H1 (cell line): ENCODE results near the gene HIBADH. TPM values are rescaled to one million over a fixed set of nuclear protein-coding genes. Genes with fewer than 3 reads are reported as not detected.

Experiments
- CTCF ChIA-PET: fragments of 300-600 bp; sonication (Branson Sonifier 250); formaldehyde crosslinking; loops from one replicate; lab custom pipeline; 2021; ENCODE audit not compliant: partially characterized antibody; lab: Charles Lee
- POLR2A ChIA-PET: fragments of 300-600 bp; sonication (Branson Sonifier 250); formaldehyde crosslinking; loops from one replicate; lab custom pipeline; 2021; ENCODE audit warnings: inconsistent platforms; ENCODE audit not compliant: partially characterized antibody; lab: Charles Lee
- DNase-seq, 2 experiments: peaks; one replicate each; pipeline versions ENCODE4 v3.0.0 to v3.0.0-alpha.2; 2010 to 2022; ENCODE audit warnings: low spot score in 2 of 2, low read depth in 1 of 2, mixed read lengths in 1 of 2
- FAIRE-seq: peaks from 2 replicates; lab custom pipeline; 2011; peaks lifted over from hg19 to GRCh38; lab: Jason Lieb, UNC
- H2AFZ ChIP-seq: 2 replicates; pipeline ENCODE4 v1.8.1; 2012; ENCODE audit warnings: low read length, inconsistent platforms
- H2AK5ac ChIP-seq: 2 replicates; pipeline ENCODE4 v1.6.1; 2013; ENCODE audit warnings: low read depth, low read length
- H2BK120ac ChIP-seq: replicated peaks from 2 replicates; pipeline ENCODE3; 2013; ENCODE audit warnings: low read depth, low read length, inconsistent platforms
- H2BK12ac ChIP-seq: 2 replicates; pipeline ENCODE4 v1.6.1; 2013; ENCODE audit warnings: low read depth, low read length
- H2BK15ac ChIP-seq: 2 replicates; pipeline ENCODE4 v1.6.1; 2013; ENCODE audit warnings: low read length
- H2BK20ac ChIP-seq: 2 replicates; pipeline ENCODE4 v1.6.1; 2013; ENCODE audit warnings: low read length
- H2BK5ac ChIP-seq: 2 replicates; pipeline ENCODE4 v1.6.1; 2013; ENCODE audit warnings: low read depth, low read length
- H3K14ac ChIP-seq: 2 replicates; pipeline ENCODE4 v1.6.1; 2013; ENCODE audit warnings: inconsistent platforms; ENCODE audit not compliant: insufficient read length
- H3K18ac ChIP-seq: 2 replicates; pipeline ENCODE4 v1.6.1; 2013; ENCODE audit warnings: low read length; ENCODE audit errors: extremely low read depth
- H3K23ac ChIP-seq: 2 replicates; pipeline ENCODE4 v1.6.1; 2013; ENCODE audit warnings: inconsistent platforms; ENCODE audit not compliant: insufficient read length
- H3K23me2 ChIP-seq: 2 replicates; pipeline ENCODE4 v1.6.1; 2013; ENCODE audit warnings: low read depth, low read length
- H3K27ac ChIP-seq: 2 replicates; pipeline ENCODE4 v1.6.1; 2011; ENCODE audit warnings: low read depth, low read length, inconsistent platforms
- H3K27me3 ChIP-seq, 4 experiments: replicated peaks in 1 of 4; 1 replicate in 1 of 4; 2 replicates in 3 of 4; pipeline versions ENCODE4 v1.6.1 to v1.8.1; 2011 to 2013; ENCODE audit warnings: low read length in 3 of 4, mild to moderate bottlenecking in 3 of 4, inconsistent platforms in 2 of 4, mixed read lengths in 2 of 4, moderate library complexity in 1 of 4; ENCODE audit not compliant: control insufficient read depth in 3 of 4, insufficient read depth in 3 of 4; ENCODE audit errors: extremely low read depth in 1 of 4
- H3K36me3 ChIP-seq, 4 experiments: 2 replicates each; pipeline versions ENCODE4 v1.6.1 to v1.8.1; 2011 to 2013; ENCODE audit warnings: mild to moderate bottlenecking in 4 of 4, low read length in 3 of 4, moderate library complexity in 2 of 4, control low read depth in 1 of 4, inconsistent platforms in 1 of 4; ENCODE audit not compliant: insufficient read depth in 4 of 4, control insufficient read depth in 2 of 4
- H3K4ac ChIP-seq: replicated peaks from 2 replicates; pipeline ENCODE3; 2013; ENCODE audit warnings: low read length, low read depth, mixed read lengths, inconsistent platforms; ENCODE audit not compliant: insufficient read length
- H3K4me1 ChIP-seq, 4 experiments: replicated peaks in 1 of 4; 1 replicate in 1 of 4; 2 replicates in 3 of 4; pipeline versions ENCODE4 v1.6.1 to v1.8.1; 2011 to 2013; ENCODE audit warnings: low read length in 3 of 4, inconsistent platforms in 2 of 4, mixed read lengths in 1 of 4; ENCODE audit not compliant: insufficient read depth in 4 of 4, control insufficient read depth in 3 of 4
- H3K4me2 ChIP-seq, 2 experiments: 2 replicates each; pipeline versions ENCODE4 v1.6.1 to v1.8.1; 2011 to 2013; ENCODE audit warnings: low read depth in 2 of 2, low read length in 2 of 2, control low read depth in 1 of 2, inconsistent platforms in 1 of 2, mild to moderate bottlenecking in 1 of 2; ENCODE audit not compliant: insufficient read depth in 1 of 2
- H3K4me3 ChIP-seq, 4 experiments: fragments of 200-600, 300-600 bp in 1 of 4; sonication (generic), shearing (Covaris generic), sonication (Bioruptor Twin) in 1 of 4; 2 replicates each; pipeline versions ENCODE4 v1.5.1 to v1.8.1; 2011 to 2016; ENCODE audit warnings: low read length in 4 of 4, low read depth in 3 of 4, control low read depth in 2 of 4, inconsistent platforms in 2 of 4, mild to moderate bottlenecking in 2 of 4, mixed read lengths in 1 of 4, moderate library complexity in 1 of 4; ENCODE audit not compliant: insufficient read depth in 2 of 4; ENCODE audit errors: extremely low read depth in 1 of 4
- H3K56ac ChIP-seq: replicated peaks from 2 replicates; pipeline ENCODE3; 2013; ENCODE audit warnings: low read depth, mild to moderate bottlenecking, mixed read lengths, low read length, inconsistent platforms; ENCODE audit not compliant: insufficient read length
- H3K79me1 ChIP-seq: 2 replicates; pipeline ENCODE4 v1.6.1; 2013; ENCODE audit warnings: low read depth, low read length, control low read depth
- H3K79me2 ChIP-seq, 2 experiments: 2 replicates each; pipeline versions ENCODE4 v1.6.1 to v1.8.1; 2012 to 2013; ENCODE audit warnings: low read length in 2 of 2, mild to moderate bottlenecking in 2 of 2, inconsistent platforms in 1 of 2; ENCODE audit not compliant: insufficient read depth in 2 of 2, control insufficient read depth in 1 of 2
- H3K9ac ChIP-seq, 4 experiments: replicated peaks in 1 of 4; 1 replicate in 1 of 4; 2 replicates in 3 of 4; pipeline versions ENCODE4 v1.6.1 to v1.8.1; 2011 to 2013; ENCODE audit warnings: low read depth in 3 of 4, low read length in 3 of 4, control low read depth in 2 of 4, mild to moderate bottlenecking in 2 of 4, moderate library complexity in 2 of 4, inconsistent platforms in 1 of 4; ENCODE audit errors: extremely low read depth in 1 of 4
- H3K9me3 ChIP-seq, 2 experiments: 2 replicates each; pipeline versions ENCODE4 v1.6.1 to v1.8.1; 2012 to 2013; ENCODE audit warnings: mild to moderate bottlenecking in 2 of 2, moderate library complexity in 2 of 2, control low read depth in 1 of 2, inconsistent platforms in 1 of 2, low read depth in 1 of 2, low read length in 1 of 2, mixed read lengths in 1 of 2; ENCODE audit not compliant: insufficient read depth in 2 of 2
- H4K20me1 ChIP-seq, 2 experiments: replicated peaks in 1 of 2; 2 replicates each; pipeline versions ENCODE3 to v1.8.1; 2011 to 2013; ENCODE audit warnings: inconsistent platforms in 2 of 2, low read length in 2 of 2, mild to moderate bottlenecking in 1 of 2; ENCODE audit not compliant: insufficient read depth in 2 of 2, control insufficient read depth in 1 of 2
- H4K5ac ChIP-seq: 2 replicates; pipeline ENCODE4 v1.6.1; 2013; ENCODE audit warnings: low read length, low read depth, mixed read lengths, inconsistent platforms; ENCODE audit not compliant: insufficient read length
- H4K8ac ChIP-seq: 2 replicates; pipeline ENCODE4 v1.8.0; 2013; ENCODE audit warnings: mild to moderate bottlenecking, moderate library complexity, low read length, inconsistent platforms; ENCODE audit not compliant: insufficient read depth; ENCODE audit errors: extremely low read depth
- H4K91ac ChIP-seq: replicated peaks from 2 replicates; pipeline ENCODE3; 2013; ENCODE audit warnings: low read length, mixed read lengths, inconsistent platforms; ENCODE audit not compliant: insufficient read length
- PHF8 ChIP-seq: fragments of 200-600 bp; sonication (generic); conservative IDR thresholded peaks from 2 replicates; pipeline ENCODE4 v1.7.1; 2012; ENCODE audit warnings: low read depth, mild to moderate bottlenecking, inconsistent platforms, low read length, moderate library complexity
- POLR2A ChIP-seq, 2 experiments: IDR thresholded peaks; 1 replicate in 1 of 2; 2 replicates in 1 of 2; pipeline ENCODE4 v1.6.1; 2011; ENCODE audit warnings: low read depth in 2 of 2, low read length in 2 of 2, mild to moderate bottlenecking in 2 of 2; ENCODE audit errors: control extremely low read depth in 1 of 2
- RNF2 ChIP-seq: fragments of 200-900, 300-1000 bp; sonication (generic); IDR thresholded peaks from 2 replicates; pipeline ENCODE4 v1.7.1; 2016; ENCODE audit warnings: borderline replicate concordance, low read depth, mild to moderate bottlenecking, antibody characterized with exemption, low read length; ENCODE audit not compliant: poor library complexity, severe bottlenecking; ENCODE audit errors: missing control alignments
- RXRA ChIP-seq: IDR thresholded peaks from 2 replicates; pipeline ENCODE4 v1.6.1; 2011; ENCODE audit warnings: low read depth, mild to moderate bottlenecking, low read length, moderate library complexity; ENCODE audit not compliant: insufficient read depth
- SIRT6 ChIP-seq: IDR thresholded peaks from one replicate; pipeline ENCODE4 v1.7.1; 2012; ENCODE audit warnings: low read length, inconsistent platforms
- polyA plus RNA-seq, 7 experiments: library from polyadenylated mRNA; depleted of rRNA in 3 of 7; stranded (reverse) in 5 of 7; unstranded in 2 of 7; fragments of >200 nt in 5 of 7; fragments of 200-250 nt in 2 of 7; gene quantifications; 1 replicate in 5 of 7; 2 replicates in 1 of 7; 4 replicates in 1 of 7; pipeline versions ENCODE4 v1.2.1 to v1.2.3, GENCODE V29; 2011 to 2013; ENCODE audit warnings: missing spikeins in 2 of 7, mixed read lengths in 2 of 7
- total RNA-seq: library from RNA; stranded (reverse); fragmentation: NEBNext Ultra II Directional; extraction: Animal tissue kit (Norgen Biotek cat#: 25700); gene quantifications from 2 replicates; pipeline ENCODE4 v1.2.1, GENCODE V29; 2021
- TF ChIP-seq, protein P1 (sequence below): IDR thresholded peaks from 2 replicates; pipeline ENCODE4 v1.6.1; 2011; ENCODE audit warnings: low read depth, mild to moderate bottlenecking, low read length; ENCODE audit not compliant: insufficient read depth
- TF ChIP-seq, protein P2 (sequence below), 3 experiments: IDR thresholded peaks; 1 replicate in 2 of 3; 2 replicates in 1 of 3; pipeline versions ENCODE4 v1.5.1 to v1.6.1; 2011; ENCODE audit warnings: low read length in 3 of 3, mild to moderate bottlenecking in 3 of 3, inconsistent platforms in 2 of 3, low read depth in 1 of 3, moderate library complexity in 1 of 3; ENCODE audit not compliant: insufficient read depth in 1 of 3; ENCODE audit errors: control extremely low read depth in 1 of 3

HIBADH gene
- total and polyA plus RNA-seq, 2 of the 8 experiments (the other 6 are each of a cell fraction or from before 2014, with no cell fraction given): 30.1 to 39.5 TPM

DNA sequence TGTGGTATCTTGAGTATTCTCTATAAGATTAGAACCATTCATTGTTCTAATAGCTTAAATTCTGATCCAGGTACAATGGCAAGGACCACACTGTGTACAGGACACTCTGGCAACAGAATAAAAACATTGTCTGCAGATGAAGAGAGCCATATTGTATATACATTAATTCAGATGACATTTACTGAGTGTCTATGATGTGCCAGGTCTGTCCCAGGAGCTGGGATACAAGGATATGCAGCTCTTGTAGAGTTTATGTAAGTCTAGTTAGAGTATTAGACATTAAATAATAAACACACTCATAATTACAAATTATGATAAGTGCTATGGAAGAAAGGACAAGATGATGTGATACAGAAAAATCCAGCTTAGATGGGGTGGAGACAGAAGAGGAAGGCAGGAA lies 184.1 kb downstream of the HIBADH start:
- Histone ChIP-seq H3K18ac (no peak overlapping the region), H3K4ac (no peak overlapping the region), H3K79me2 (no peaks in the 10 kb centered on the region), H2BK12ac (no peak overlapping the region), H3K4me2 (no peak overlapping the region), H2BK5ac (no peak overlapping the region), H2AFZ (no peak overlapping the region), H2AK5ac (no peak overlapping the region), H3K56ac (no peak overlapping the region), H2BK20ac (no peak overlapping the region), H3K23me2 (no peaks in the 10 kb centered on the region), H3K4me1 (no peaks in the 10 kb centered on the region), H3K9me3 (no peaks in the 10 kb centered on the region), H3K9ac (no peak overlapping the region), H4K91ac (no peak overlapping the region), H3K27me3 (no peaks in the 10 kb centered on the region), H3K4me3 (no peak overlapping the region), H4K5ac (no peak overlapping the region), H2BK15ac (no peak overlapping the region), H4K20me1 (no peaks in the 10 kb centered on the region), H3K27ac (no peak overlapping the region), H3K14ac (no peak overlapping the region), H3K23ac (no peak overlapping the region), H4K8ac (no peak overlapping the region), H2BK120ac (no peak overlapping the region), H3K36me3 (no peaks in the 10 kb centered on the region), H3K79me1 (no peaks in the 10 kb centered on the region)
- ChIA-PET CTCF (interaction anchor here (1.1 to 1.7 kb wide), 4 partner anchors 10 to 244 kb away, joined by 3 to 5 read pairs (median 4); no protein-coding TSS in a partner anchor), POLR2A (no interaction called here)
- no peak for DNase-seq
- no peak for FAIRE-seq
- TF ChIP-seq, protein P1, sequence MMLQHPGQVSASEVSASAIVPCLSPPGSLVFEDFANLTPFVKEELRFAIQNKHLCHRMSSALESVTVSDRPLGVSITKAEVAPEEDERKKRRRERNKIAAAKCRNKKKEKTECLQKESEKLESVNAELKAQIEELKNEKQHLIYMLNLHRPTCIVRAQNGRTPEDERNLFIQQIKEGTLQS: no peak
- no peak for TF ChIP-seq SIRT6
- TF ChIP-seq, protein P2, sequence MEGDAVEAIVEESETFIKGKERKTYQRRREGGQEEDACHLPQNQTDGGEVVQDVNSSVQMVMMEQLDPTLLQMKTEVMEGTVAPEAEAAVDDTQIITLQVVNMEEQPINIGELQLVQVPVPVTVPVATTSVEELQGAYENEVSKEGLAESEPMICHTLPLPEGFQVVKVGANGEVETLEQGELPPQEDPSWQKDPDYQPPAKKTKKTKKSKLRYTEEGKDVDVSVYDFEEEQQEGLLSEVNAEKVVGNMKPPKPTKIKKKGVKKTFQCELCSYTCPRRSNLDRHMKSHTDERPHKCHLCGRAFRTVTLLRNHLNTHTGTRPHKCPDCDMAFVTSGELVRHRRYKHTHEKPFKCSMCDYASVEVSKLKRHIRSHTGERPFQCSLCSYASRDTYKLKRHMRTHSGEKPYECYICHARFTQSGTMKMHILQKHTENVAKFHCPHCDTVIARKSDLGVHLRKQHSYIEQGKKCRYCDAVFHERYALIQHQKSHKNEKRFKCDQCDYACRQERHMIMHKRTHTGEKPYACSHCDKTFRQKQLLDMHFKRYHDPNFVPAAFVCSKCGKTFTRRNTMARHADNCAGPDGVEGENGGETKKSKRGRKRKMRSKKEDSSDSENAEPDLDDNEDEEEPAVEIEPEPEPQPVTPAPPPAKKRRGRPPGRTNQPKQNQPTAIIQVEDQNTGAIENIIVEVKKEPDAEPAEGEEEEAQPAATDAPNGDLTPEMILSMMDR (IDR thresholded peaks at IDR 0.05; ENCODE audit: control extremely low read depth in 1 of 3, insufficient read depth in 1 of 3, low read depth in 1 of 3, low read length in 3 of 3): no peak
- no peak for TF ChIP-seq RNF2
- TF ChIP-seq RXRA: no peak
- TF ChIP-seq PHF8: no peak
- no peak for TF ChIP-seq POLR2A (IDR thresholded peaks at IDR 0.05; ENCODE audit: control extremely low read depth in 1 of 2, low read depth in 2 of 2, low read length in 2 of 2)
- TF ChIP-seq, all 59 proteins: peak for 0
